ENCODE data around the gene PAQR7. TPM values are rescaled to one million over a fixed set of nuclear protein-coding genes. Genes with fewer than 3 reads are reported as not detected.

PAQR7 gene
- total RNA-seq, 1 experiment from 2014 or later, result 6.7 TPM

- no peaks in the 10 kb centered on the region for H3K9me3 Mint-ChIP-seq
- no peaks in the 10 kb centered on the region for H3K36me3 Mint-ChIP-seq
- H3K4me1 Mint-ChIP-seq, result peaks cover 35% of the 10 kb centered on the region
- POLR2A ChIA-PET, result interaction anchor here (0.9 to 1.4 kb wide), 3 partner anchors 78 to 102 kb away, joined by 3 read pairs; partner anchors contain the start of gene MTFR1L
- ATAC-seq, result peak; percentile 77
- H3K27me3 Mint-ChIP-seq (ENCODE audit: low read depth), result peaks cover 16% of the 10 kb centered on the region
- CTCF ChIA-PET, result interaction anchor here (0.7 to 3.5 kb wide), 8 partner anchors 10 to 114 kb away, joined by 3 to 29 read pairs (median 3); partner anchors contain the start of gene PAFAH2
- peak overlapping the region; percentile 82 for H3K4me3 Mint-ChIP-seq
- peak overlapping the region; percentile 64 for H3K27ac Mint-ChIP-seq
- DNase-seq (ENCODE audit: low spot score), result peak; percentile 55
- no peak for TF ChIP-seq CTCF (IDR thresholded peaks at IDR 0.05)
- peak; percentile 13; the same call in 1 of the 2 replicates for TF ChIP-seq TEAD4 (CRISPR knock-in tag; IDR thresholded peaks at IDR 0.05)
- TF ChIP-seq GTF2I (CRISPR knock-in tag; conservative IDR thresholded peaks at IDR 0.05), result no peak
- no peak for TF ChIP-seq CREM (CRISPR knock-in tag; IDR thresholded peaks at IDR 0.05)
- TF ChIP-seq FOXP1 (CRISPR knock-in tag; IDR thresholded peaks at IDR 0.05; ENCODE audit: borderline replicate concordance), result peak; percentile 79
- peak; percentile 40; the same call in 1 of the 2 replicates for TF ChIP-seq SP1 (CRISPR knock-in tag; conservative IDR thresholded peaks at IDR 0.05)
- TF ChIP-seq, protein P1, sequence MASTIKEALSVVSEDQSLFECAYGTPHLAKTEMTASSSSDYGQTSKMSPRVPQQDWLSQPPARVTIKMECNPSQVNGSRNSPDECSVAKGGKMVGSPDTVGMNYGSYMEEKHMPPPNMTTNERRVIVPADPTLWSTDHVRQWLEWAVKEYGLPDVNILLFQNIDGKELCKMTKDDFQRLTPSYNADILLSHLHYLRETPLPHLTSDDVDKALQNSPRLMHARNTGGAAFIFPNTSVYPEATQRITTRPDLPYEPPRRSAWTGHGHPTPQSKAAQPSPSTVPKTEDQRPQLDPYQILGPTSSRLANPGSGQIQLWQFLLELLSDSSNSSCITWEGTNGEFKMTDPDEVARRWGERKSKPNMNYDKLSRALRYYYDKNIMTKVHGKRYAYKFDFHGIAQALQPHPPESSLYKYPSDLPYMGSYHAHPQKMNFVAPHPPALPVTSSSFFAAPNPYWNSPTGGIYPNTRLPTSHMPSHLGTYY (CRISPR knock-in tag; IDR thresholded peaks at IDR 0.05), result no peak
- no peak for TF ChIP-seq EMX1 (CRISPR knock-in tag; IDR thresholded peaks at IDR 0.05)
- peak; percentile 37; the same call in 1 of the 2 replicates for TF ChIP-seq TP53 (CRISPR knock-in tag; IDR thresholded peaks at IDR 0.05)
- TF ChIP-seq, protein P2, sequence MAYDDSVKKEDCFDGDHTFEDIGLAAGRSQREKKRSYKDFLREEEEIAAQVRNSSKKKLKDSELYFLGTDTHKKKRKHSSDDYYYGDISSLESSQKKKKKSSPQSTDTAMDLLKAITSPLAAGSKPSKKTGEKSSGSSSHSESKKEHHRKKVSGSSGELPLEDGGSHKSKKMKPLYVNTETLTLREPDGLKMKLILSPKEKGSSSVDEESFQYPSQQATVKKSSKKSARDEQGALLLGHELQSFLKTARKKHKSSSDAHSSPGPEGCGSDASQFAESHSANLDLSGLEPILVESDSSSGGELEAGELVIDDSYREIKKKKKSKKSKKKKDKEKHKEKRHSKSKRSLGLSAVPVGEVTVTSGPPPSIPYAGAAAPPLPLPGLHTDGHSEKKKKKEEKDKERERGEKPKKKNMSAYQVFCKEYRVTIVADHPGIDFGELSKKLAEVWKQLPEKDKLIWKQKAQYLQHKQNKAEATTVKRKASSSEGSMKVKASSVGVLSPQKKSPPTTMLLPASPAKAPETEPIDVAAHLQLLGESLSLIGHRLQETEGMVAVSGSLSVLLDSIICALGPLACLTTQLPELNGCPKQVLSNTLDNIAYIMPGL (CRISPR knock-in tag; IDR thresholded peaks at IDR 0.05), result peak; percentile 49; the same call in 1 of the 2 replicates
- peak; percentile 30; the same call in 1 of the 2 replicates for TF ChIP-seq ZNF423 (CRISPR knock-in tag; IDR thresholded peaks at IDR 0.05)
- TF ChIP-seq RORB (CRISPR knock-in tag; IDR thresholded peaks at IDR 0.05), result no peak
- TF ChIP-seq MYBL2 (CRISPR knock-in tag; IDR thresholded peaks at IDR 0.05), result peak; percentile 86; the same call in 1 of the 2 replicates
- TF ChIP-seq ATF2 (CRISPR knock-in tag; IDR thresholded peaks at IDR 0.05; ENCODE audit: borderline replicate concordance, low read depth), result 0 out of 2 replicates have a peak, but pooled peaks have one; percentile 47
- TF ChIP-seq, protein P3, sequence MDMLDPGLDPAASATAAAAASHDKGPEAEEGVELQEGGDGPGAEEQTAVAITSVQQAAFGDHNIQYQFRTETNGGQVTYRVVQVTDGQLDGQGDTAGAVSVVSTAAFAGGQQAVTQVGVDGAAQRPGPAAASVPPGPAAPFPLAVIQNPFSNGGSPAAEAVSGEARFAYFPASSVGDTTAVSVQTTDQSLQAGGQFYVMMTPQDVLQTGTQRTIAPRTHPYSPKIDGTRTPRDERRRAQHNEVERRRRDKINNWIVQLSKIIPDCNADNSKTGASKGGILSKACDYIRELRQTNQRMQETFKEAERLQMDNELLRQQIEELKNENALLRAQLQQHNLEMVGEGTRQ (CRISPR knock-in tag; IDR thresholded peaks at IDR 0.05), result peak; percentile 63
- peak; percentile 81; the same call in 1 of the 2 replicates for TF ChIP-seq TEAD1 (CRISPR knock-in tag; IDR thresholded peaks at IDR 0.05)
- peak; percentile 95 for TF ChIP-seq ARID4B (CRISPR knock-in tag; IDR thresholded peaks at IDR 0.05; ENCODE audit: borderline replicate concordance)
- TF ChIP-seq, protein P4, sequence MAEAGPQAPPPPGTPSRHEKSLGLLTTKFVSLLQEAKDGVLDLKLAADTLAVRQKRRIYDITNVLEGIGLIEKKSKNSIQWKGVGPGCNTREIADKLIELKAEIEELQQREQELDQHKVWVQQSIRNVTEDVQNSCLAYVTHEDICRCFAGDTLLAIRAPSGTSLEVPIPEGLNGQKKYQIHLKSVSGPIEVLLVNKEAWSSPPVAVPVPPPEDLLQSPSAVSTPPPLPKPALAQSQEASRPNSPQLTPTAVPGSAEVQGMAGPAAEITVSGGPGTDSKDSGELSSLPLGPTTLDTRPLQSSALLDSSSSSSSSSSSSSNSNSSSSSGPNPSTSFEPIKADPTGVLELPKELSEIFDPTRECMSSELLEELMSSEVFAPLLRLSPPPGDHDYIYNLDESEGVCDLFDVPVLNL (CRISPR knock-in tag; IDR thresholded peaks at IDR 0.05; ENCODE audit: borderline replicate concordance, low read depth), result 0 out of 2 replicates have a peak, but pooled peaks have one; percentile 26
- TF ChIP-seq, protein P5, sequence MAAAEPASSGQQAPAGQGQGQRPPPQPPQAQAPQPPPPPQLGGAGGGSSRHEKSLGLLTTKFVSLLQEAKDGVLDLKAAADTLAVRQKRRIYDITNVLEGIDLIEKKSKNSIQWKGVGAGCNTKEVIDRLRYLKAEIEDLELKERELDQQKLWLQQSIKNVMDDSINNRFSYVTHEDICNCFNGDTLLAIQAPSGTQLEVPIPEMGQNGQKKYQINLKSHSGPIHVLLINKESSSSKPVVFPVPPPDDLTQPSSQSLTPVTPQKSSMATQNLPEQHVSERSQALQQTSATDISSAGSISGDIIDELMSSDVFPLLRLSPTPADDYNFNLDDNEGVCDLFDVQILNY (CRISPR knock-in tag; IDR thresholded peaks at IDR 0.05), result 0 out of 2 replicates have a peak, but pooled peaks have one; percentile 57
- no peak; the same call in 1 of the 2 replicates for TF ChIP-seq NFYB (CRISPR knock-in tag; conservative IDR thresholded peaks at IDR 0.05; ENCODE audit: low read depth)
Measured at GRCh38 chr1:25922056-25922970, 46.8 kb upstream of the PAQR7 start.

Measured in WTC11 (cell line).